GM19193 (cell line): Measurements from ENCODE around the gene PC.

Experiments
- POLR2A ChIP-seq: IDR thresholded peaks from 4 replicates; pipeline ENCODE4 v1.6.1; 2011; ENCODE audit not compliant: insufficient read depth, insufficient read length; ENCODE audit errors: extremely low read depth

The PC gene

GRCh38 chr11:66823700-66824099 lies 134.5 kb downstream of the PC start:
- no peak for TF ChIP-seq POLR2A

- TF ChIP-seq POLR2A: no peak
These were observed 137.3 kb downstream of the PC start for GRCh38 chr11:66820901-66821300.

- TF ChIP-seq POLR2A: no peak
These were observed 137.8 kb downstream of the PC start for GRCh38 chr11:66820381-66820780.

GRCh38 chr11:66818231-66818955 lies 139.8 kb downstream of the PC start:
- TF ChIP-seq POLR2A: no peak

GRCh38 chr11:66815646-66816045 lies 142.5 kb downstream of the PC start:
- no peak for TF ChIP-seq POLR2A

- no peak for TF ChIP-seq POLR2A
These were observed 143.5 kb downstream of the PC start for GRCh38 chr11:66814678-66815077.

GRCh38 chr11:66810576-66811185 lies 147.5 kb downstream of the PC start:
- no peak for TF ChIP-seq POLR2A

- TF ChIP-seq POLR2A: no peak
These were observed 148.6 kb downstream of the PC start for GRCh38 chr11:66809592-66809991.

GRCh38 chr11:66800720-66801428 lies 157.3 kb downstream of the PC start:
- TF ChIP-seq POLR2A: no peak
